Panc1 (cell line): ENCODE measurements around the gene UMAD1. TPM values are rescaled to one million over a fixed set of nuclear protein-coding genes. Genes with fewer than 3 reads are reported as not detected.

Source experiments
- ATAC-seq: fragments of 200-7000 bp; cut with Tn5 transposase; 2 replicates; pipeline ENCODE4 v1.9.1; 2020; ENCODE audit warnings: mild to moderate bottlenecking, moderate library complexity
- BruUV-seq: library from RNA; stranded (reverse); fragments of 400-500 nt; replicated peaks from 2 replicates; lab custom pipeline; 2021; lab: Mats Ljungman, UMichigan
- CTCF ChIA-PET: fragments of 300-600 bp; sonication (Branson Sonifier 250); formaldehyde crosslinking; loops from one replicate; lab custom pipeline; 2022; ENCODE audit warnings: antibody characterized with exemption; lab: Charles Lee
- POLR2A ChIA-PET: fragments of 300-600 bp; sonication (Branson Sonifier 250); formaldehyde crosslinking; loops from one replicate; lab custom pipeline; 2022; ENCODE audit warnings: antibody characterized with exemption; lab: Charles Lee
- DNase-seq: peaks from one replicate; pipeline ENCODE4 v3.0.0-alpha.2; 2010; ENCODE audit warnings: low read depth, low spot score
- H3K27ac ChIP-seq: 2 replicates; pipeline ENCODE4 v1.5.1; 2011; ENCODE audit warnings: mild to moderate bottlenecking, low read length, inconsistent platforms
- H3K27me3 ChIP-seq: fragments of 200-500 bp; sonication (Bioruptor generic); 2 replicates; pipeline ENCODE4 v1.6.0; 2014; ENCODE audit warnings: low read length, inconsistent platforms; ENCODE audit not compliant: control insufficient read depth, insufficient read depth
- H3K36me3 ChIP-seq: fragments of 200-500 bp; sonication (Bioruptor generic); 2 replicates; pipeline ENCODE4 v1.5.1; 2014; ENCODE audit warnings: inconsistent platforms, mild to moderate bottlenecking, low read length, moderate library complexity; ENCODE audit not compliant: control insufficient read depth, insufficient read depth
- H3K4me1 ChIP-seq: 2 replicates; pipeline ENCODE4 v1.5.1; 2011; ENCODE audit warnings: inconsistent platforms, mild to moderate bottlenecking, low read length, moderate library complexity; ENCODE audit not compliant: control insufficient read depth, insufficient read depth
- H3K4me3 ChIP-seq, 2 experiments: 2 replicates each; pipeline ENCODE4 v1.5.1; 2011 to 2012; ENCODE audit warnings: low read depth in 2 of 2, low read length in 2 of 2, mild to moderate bottlenecking in 2 of 2, inconsistent platforms in 1 of 2, moderate library complexity in 1 of 2
- H3K9me3 ChIP-seq: fragments of 200-500 bp; sonication (Bioruptor generic); 2 replicates; pipeline ENCODE4 v1.5.1; 2014; ENCODE audit warnings: low read depth, mild to moderate bottlenecking, inconsistent platforms, low read length, moderate library complexity; ENCODE audit not compliant: control insufficient read depth, insufficient read depth
- CTCF ChIP-seq: fragments of 450-650 bp; IDR thresholded peaks from 2 replicates; pipeline ENCODE4 v1.5.1; 2017; ENCODE audit warnings: mild to moderate bottlenecking
- POLR2AphosphoS5 ChIP-seq: IDR thresholded peaks from 2 replicates; pipeline ENCODE4 v1.6.1; 2012; ENCODE audit warnings: mild to moderate bottlenecking, low read depth, low read length, moderate library complexity
- REST ChIP-seq, 2 experiments: IDR thresholded peaks; 2 replicates each; pipeline ENCODE4 v1.6.1; 2011 to 2012; ENCODE audit warnings: low read depth in 2 of 2, control low read depth in 1 of 2, low read length in 1 of 2, mild to moderate bottlenecking in 1 of 2, moderate library complexity in 1 of 2; ENCODE audit not compliant: insufficient read depth in 1 of 2
- SIN3A ChIP-seq: IDR thresholded peaks from 2 replicates; pipeline ENCODE4 v1.6.1; 2012; ENCODE audit warnings: low read depth, mild to moderate bottlenecking, low read length, moderate library complexity, borderline replicate concordance; ENCODE audit not compliant: insufficient read depth
- TCF7L2 ChIP-seq: IDR thresholded peaks from 2 replicates; pipeline ENCODE4 v1.6.1; 2011; ENCODE audit warnings: mild to moderate bottlenecking, low read depth, low read length, inconsistent platforms
- in situ Hi-C: cut with HindIII; loops from 2 replicates; pipeline ENCODE4 v1.10.0; 2016; ENCODE audit warnings: low sequenced_read_pairs, low pct_unique_long_range_greater_than_20kb
- intact Hi-C: fragments of 100-400 bp; cut with micrococcal nuclease; formaldehyde crosslinking; loops from one replicate; pipeline ENCODE4 v1.10.0; 2022; ENCODE audit not compliant: unreplicated experiment
- total RNA-seq: library from RNA; stranded (reverse); gene quantifications from one replicate; pipeline ENCODE4 v1.2.1, GENCODE V29; 2021; ENCODE audit not compliant: unreplicated experiment

The UMAD1 gene
- total RNA-seq, 1 experiment from 2014 or later: 19.9 TPM

GRCh38 chr7:7920481-7920880 is 279.9 kb downstream of the UMAD1 start:
- intact Hi-C loops: no loop called here
- ChIA-PET POLR2A (no interaction called here), CTCF (no interaction called here)
- no peak for DNase-seq
- H3K27ac ChIP-seq: no peak overlapping the region
- H3K9me3 ChIP-seq: no peaks in the 10 kb centered on the region
- in situ Hi-C loops: no loop called here
- ATAC-seq: no peak
- no peaks in the 10 kb centered on the region for H3K4me1 ChIP-seq
- TF ChIP-seq POLR2AphosphoS5 (no peak), REST (IDR thresholded peaks at IDR 0.05; ENCODE audit: insufficient read depth in 1 of 2, low read depth in 2 of 2, low read length in 1 of 2) (no peak), SIN3A (no peak), CTCF (no peak), TCF7L2 (no peak)
- no TSS peak for BruUV-seq
- H3K36me3 ChIP-seq: no peaks in the 10 kb centered on the region
- H3K27me3 ChIP-seq: no peaks in the 10 kb centered on the region
- H3K4me3 ChIP-seq: no peak overlapping the region

- TF ChIP-seq TCF7L2 (no peak), REST (IDR thresholded peaks at IDR 0.05; ENCODE audit: insufficient read depth in 1 of 2, low read depth in 2 of 2, low read length in 1 of 2) (no peak), POLR2AphosphoS5 (no peak), CTCF (no peak), SIN3A (no peak)
- ChIA-PET CTCF (no interaction called here), POLR2A (no interaction called here)
- Histone ChIP-seq H3K9me3 (no peaks in the 10 kb centered on the region), H3K36me3 (no peaks in the 10 kb centered on the region), H3K4me1 (no peaks in the 10 kb centered on the region), H3K4me3 (no peak overlapping the region), H3K27me3 (no peaks in the 10 kb centered on the region), H3K27ac (no peak overlapping the region)
- in situ Hi-C loops (no loop called here), intact Hi-C loops (no loop called here)
- no TSS peak for BruUV-seq
- ATAC-seq: no peak
- DNase-seq: no peak
Measured at GRCh38 chr7:7921830-7922229, 281.3 kb downstream of the UMAD1 start.
